OCI-LY1 (cell line): Measurements from ENCODE around the gene TTLL3.

ENCODE experiments used
- EZH2 ChIP-seq: fragments of 200-600 bp; sonication (generic), shearing (Covaris generic); IDR thresholded peaks from 2 replicates; pipeline ENCODE4 v1.8.0; 2017; ENCODE audit warnings: borderline replicate concordance, mixed run types, mild to moderate bottlenecking, antibody characterized with exemption, low read length, moderate library complexity, mixed read lengths
- TF ChIP-seq, protein P1 (sequence below): fragments of 200-600 bp; sonication (generic), shearing (Covaris generic); IDR thresholded peaks from 2 replicates; pipeline ENCODE4 v1.5.1; 2017; ENCODE audit warnings: mild to moderate bottlenecking, antibody characterized with exemption, low read length, moderate library complexity, mixed read lengths

GRCh38 chr3:9855594-9855993 lies 45.5 kb downstream of the TTLL3 start:
- TF ChIP-seq, protein P1, sequence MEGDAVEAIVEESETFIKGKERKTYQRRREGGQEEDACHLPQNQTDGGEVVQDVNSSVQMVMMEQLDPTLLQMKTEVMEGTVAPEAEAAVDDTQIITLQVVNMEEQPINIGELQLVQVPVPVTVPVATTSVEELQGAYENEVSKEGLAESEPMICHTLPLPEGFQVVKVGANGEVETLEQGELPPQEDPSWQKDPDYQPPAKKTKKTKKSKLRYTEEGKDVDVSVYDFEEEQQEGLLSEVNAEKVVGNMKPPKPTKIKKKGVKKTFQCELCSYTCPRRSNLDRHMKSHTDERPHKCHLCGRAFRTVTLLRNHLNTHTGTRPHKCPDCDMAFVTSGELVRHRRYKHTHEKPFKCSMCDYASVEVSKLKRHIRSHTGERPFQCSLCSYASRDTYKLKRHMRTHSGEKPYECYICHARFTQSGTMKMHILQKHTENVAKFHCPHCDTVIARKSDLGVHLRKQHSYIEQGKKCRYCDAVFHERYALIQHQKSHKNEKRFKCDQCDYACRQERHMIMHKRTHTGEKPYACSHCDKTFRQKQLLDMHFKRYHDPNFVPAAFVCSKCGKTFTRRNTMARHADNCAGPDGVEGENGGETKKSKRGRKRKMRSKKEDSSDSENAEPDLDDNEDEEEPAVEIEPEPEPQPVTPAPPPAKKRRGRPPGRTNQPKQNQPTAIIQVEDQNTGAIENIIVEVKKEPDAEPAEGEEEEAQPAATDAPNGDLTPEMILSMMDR, result no peak
- TF ChIP-seq EZH2, result no peak
